A549 (cell line): ENCODE data around the gene ZNF804B. TPM values are rescaled to one million over a fixed set of nuclear protein-coding genes. Genes with fewer than 3 reads are reported as not detected.

Experiments
- ATAC-seq, 2 experiments: fragments of 200-7000 bp in 1 of 2; fragments of >200 bp in 1 of 2; cut with Nextera tagmentation in 1 of 2; cut with Tn5 transposase in 1 of 2; 3 replicates each; pipeline versions ENCODE4 v1.8.0 to v1.9.1; 2018 to 2020; ENCODE audit warnings: mild to moderate bottlenecking in 1 of 2, moderate library complexity in 1 of 2
- CTCF ChIA-PET: fragments of 300-600 bp; sonication (Branson Sonifier 250); formaldehyde crosslinking; extraction: SDS; loops from one replicate; lab custom pipeline; 2021; ENCODE audit warnings: antibody characterized with exemption, inconsistent platforms; lab: Yijun Ruan, JAX
- POLR2A ChIA-PET: fragments of 350-600 bp; formaldehyde crosslinking; extraction: SDS; loops from one replicate; lab custom pipeline; 2021; ENCODE audit warnings: antibody characterized with exemption, inconsistent platforms; lab: Yijun Ruan, JAX
- DNase-seq, 2 experiments: peaks; one replicate each; pipeline versions ENCODE4 v3.0.0 to v3.0.0-alpha.2; 2011 to 2016; ENCODE audit warnings: low read depth in 1 of 2, low spot score in 1 of 2
- FAIRE-seq: peaks from 2 replicates; lab custom pipeline; 2011; peaks lifted over from hg19 to GRCh38; lab: Jason Lieb, UNC
- H3K27ac ChIP-seq, 2 experiments: fragments of >200 bp; sonication (Bioruptor Twin); formaldehyde crosslinking; 3 replicates each; pipeline ENCODE4 v1.5.1; 2016 to 2017
- H3K4me1 ChIP-seq: fragments of >200 bp; sonication (Bioruptor Twin); formaldehyde crosslinking; 3 replicates; pipeline ENCODE4 v1.6.1; 2016
- H3K4me2 ChIP-seq: fragments of >200 bp; sonication (Bioruptor Twin); formaldehyde crosslinking; 3 replicates; pipeline ENCODE4 v1.6.1; 2016
- H3K4me3 ChIP-seq: fragments of >200 bp; sonication (Bioruptor Twin); formaldehyde crosslinking; 3 replicates; pipeline ENCODE4 v1.5.1; 2016
- H3K9me3 ChIP-seq: fragments of >200 bp; sonication (Bioruptor Twin); formaldehyde crosslinking; 3 replicates; pipeline ENCODE4 v1.6.1; 2016
- BCL3 ChIP-seq: fragments of >200 bp; sonication (Bioruptor Twin); formaldehyde crosslinking; IDR thresholded peaks from 3 replicates; pipeline ENCODE4 v1.6.1; 2016
- CHD2 ChIP-seq: fragments of 150-350 bp; IDR thresholded peaks from 2 replicates; pipeline ENCODE4 v1.6.1; 2014; ENCODE audit warnings: low read length; ENCODE audit not compliant: partially characterized antibody
- ELK1 ChIP-seq: fragments of 150-350 bp; IDR thresholded peaks from 2 replicates; pipeline ENCODE4 v1.6.1; 2014; ENCODE audit warnings: low read depth, mild to moderate bottlenecking, low read length
- FOSL2 ChIP-seq, 2 experiments: fragments of 450-650 bp in 1 of 2; fragments of >200 bp in 1 of 2; sonication (Bioruptor Twin) in 1 of 2; formaldehyde crosslinking; IDR thresholded peaks; 2 replicates each; pipeline versions ENCODE4 v1.5.0 to v1.6.1; 2016 to 2020; ENCODE audit warnings: mild to moderate bottlenecking in 1 of 2, moderate library complexity in 1 of 2
- GATA3 ChIP-seq: IDR thresholded peaks from 2 replicates; pipeline ENCODE4 v1.6.1; 2012; ENCODE audit warnings: borderline replicate concordance
- HES2 ChIP-seq: fragments of >200 bp; sonication (Bioruptor Twin); formaldehyde crosslinking; IDR thresholded peaks from 2 replicates; pipeline ENCODE4 v1.6.1; 2016
- HMGXB4 ChIP-seq: fragments of 250-450 bp; sonication (Bioruptor Pico); IDR thresholded peaks from 2 replicates; pipeline ENCODE4 v1.5.0; 2021; ENCODE audit warnings: mild to moderate bottlenecking, moderate library complexity, borderline replicate concordance
- JUNB ChIP-seq: fragments of >200 bp; sonication (Bioruptor Twin); formaldehyde crosslinking; IDR thresholded peaks from 2 replicates; pipeline ENCODE4 v1.6.1; 2016
- MAX ChIP-seq: IDR thresholded peaks from 2 replicates; pipeline ENCODE4 v1.6.1; 2012
- NFE2L2 ChIP-seq: fragments of 150-350 bp; conservative IDR thresholded peaks from 2 replicates; pipeline ENCODE4 v1.6.1; 2014; ENCODE audit warnings: low read length
- NPAS2 ChIP-seq: fragments of 250-450 bp; sonication (Bioruptor Pico); IDR thresholded peaks from 2 replicates; pipeline ENCODE4 v1.8.0; 2022; ENCODE audit warnings: mild to moderate bottlenecking, moderate library complexity, borderline replicate concordance
- NR3C1 ChIP-seq: fragments of >200 bp; sonication (Bioruptor Twin); formaldehyde crosslinking; IDR thresholded peaks from 3 replicates; pipeline ENCODE4 v1.6.1; 2017
- POLR2A ChIP-seq: IDR thresholded peaks from 2 replicates; pipeline ENCODE4 v1.6.1; 2012; ENCODE audit warnings: mild to moderate bottlenecking, low read length
- POLR2AphosphoS2 ChIP-seq: conservative IDR thresholded peaks from 2 replicates; pipeline ENCODE4 v1.6.1; 2012; ENCODE audit warnings: low read length, improper control_type of control experiment, inconsistent platforms
- REST ChIP-seq: fragments of 200-600 bp; sonication (generic); IDR thresholded peaks from 2 replicates; pipeline ENCODE4 v1.6.1; 2016; ENCODE audit warnings: antibody characterized with exemption, mild to moderate bottlenecking, moderate library complexity
- RNF2 ChIP-seq: fragments of 200-600 bp; sonication (generic); IDR thresholded peaks from 2 replicates; pipeline ENCODE4 v1.6.1; 2016; ENCODE audit warnings: low read depth, mild to moderate bottlenecking, antibody characterized with exemption, moderate library complexity, borderline replicate concordance
- SREBF2 ChIP-seq: fragments of 450-650 bp; IDR thresholded peaks from 2 replicates; pipeline ENCODE4 v1.6.1; 2014; ENCODE audit warnings: mild to moderate bottlenecking, moderate library complexity
- USF2 ChIP-seq: fragments of 450-650 bp; IDR thresholded peaks from 2 replicates; pipeline ENCODE4 v1.6.1; 2014; ENCODE audit warnings: antibody characterized with exemption
- ZSCAN20 ChIP-seq: fragments of 250-450 bp; sonication (Bioruptor Pico); IDR thresholded peaks from 2 replicates; pipeline ENCODE4 v1.8.0; 2022; ENCODE audit warnings: mild to moderate bottlenecking, moderate library complexity
- WGBS: methylation state at CpG from one replicate; pipeline ENCODE4 v1.1.6; 2017; ENCODE audit errors: missing lambda C conversion rate; 5-methylcytosine and 5-hydroxymethylcytosine counted together
- polyA minus RNA-seq: library from RNA; depleted of rRNA, polyadenylated mRNA; stranded (reverse); fragments of >200 nt; gene quantifications from 2 replicates; pipeline ENCODE4 v1.2.3, GENCODE V29; 2011; rRNA and poly(A)+ RNA removed
- polyA plus RNA-seq, 4 experiments: library from polyadenylated mRNA; depleted of rRNA in 3 of 4; stranded (reverse); fragments of >200 nt; fragmentation: RNase III in 1 of 4; extraction: RNeasy Plus Mini Kit Qiagen cat#74134 plus additional on column Dnase treatment in 1 of 4; gene quantifications; 2 replicates in 3 of 4; 3 replicates in 1 of 4; pipeline ENCODE4 v1.2.3, GENCODE V29; 2011 to 2017

ZNF804B gene
- not detected in 2 replicates for polyA plus RNA-seq (2011; rRNA removed)
- polyA plus RNA-seq (2012; cell fraction: cytosol; rRNA removed): not detected in 2 replicates
- not detected in 2 replicates for polyA plus RNA-seq (2012; cell fraction: nucleus; rRNA removed)
- not detected in 3 replicates for polyA plus RNA-seq (2017; fragmentation: RNase III; extraction: RNeasy Plus Mini Kit Qiagen cat#74134 plus additional on column Dnase treatment)
- not detected in 2 replicates for polyA minus RNA-seq

- no peaks in the 10 kb centered on the region for H3K9me3 ChIP-seq
- POLR2A ChIA-PET: no interaction called here
- FAIRE-seq: no peak
- peak; percentile 77 to 85 for ATAC-seq
- DNase-seq: no peak
- TF ChIP-seq ELK1: no peak
- TF ChIP-seq POLR2A: no peak
- TF ChIP-seq POLR2AphosphoS2: no peak
- TF ChIP-seq MAX: no peak
- TF ChIP-seq REST: no peak
- no peak for TF ChIP-seq FOSL2 (IDR thresholded peaks at IDR 0.05)
- no peak for TF ChIP-seq FOSL2 (CRISPR knock-in tag; IDR thresholded peaks at IDR 0.05)
- no peak for TF ChIP-seq CHD2
- no peak for TF ChIP-seq NR3C1
- TF ChIP-seq ZSCAN20: no peak
- no peak for TF ChIP-seq GATA3
- TF ChIP-seq NPAS2: no peak
- TF ChIP-seq USF2: no peak
- no peak for TF ChIP-seq RNF2
- no peak for TF ChIP-seq HES2
- TF ChIP-seq HMGXB4: no peak
- TF ChIP-seq JUNB: no peak
- no peak for TF ChIP-seq SREBF2
- TF ChIP-seq BCL3: no peak
- TF ChIP-seq NFE2L2: no peak
- TF ChIP-seq, all 56 proteins: peak for 0
- 8% methylated on average over 41 of the region's 74 CpGs for WGBS
- Histone ChIP-seq H3K4me2 (peak within 1 kb of the TSS; percentile 91), H3K27ac (no peak within 1 kb of the TSS), H3K4me3 (peak within 1 kb of the TSS; percentile 40), H3K4me1 (peaks cover 10% of the 10 kb centered on the region)
- CTCF ChIA-PET: interaction anchor here (1.2 kb wide), 1 partner anchor 23 kb away, joined by 3 read pairs; no protein-coding TSS in a partner anchor
Observed at GRCh38 chr7:88759230-88760135, at the start of gene ZNF804B. Gene ZNF804B (plus strand): TSS chr7:88759700. CDS start chr7:88759977, 277 bp downstream.
